ENCODE results near the gene FBXO4.

The FBXO4 gene, protein sequence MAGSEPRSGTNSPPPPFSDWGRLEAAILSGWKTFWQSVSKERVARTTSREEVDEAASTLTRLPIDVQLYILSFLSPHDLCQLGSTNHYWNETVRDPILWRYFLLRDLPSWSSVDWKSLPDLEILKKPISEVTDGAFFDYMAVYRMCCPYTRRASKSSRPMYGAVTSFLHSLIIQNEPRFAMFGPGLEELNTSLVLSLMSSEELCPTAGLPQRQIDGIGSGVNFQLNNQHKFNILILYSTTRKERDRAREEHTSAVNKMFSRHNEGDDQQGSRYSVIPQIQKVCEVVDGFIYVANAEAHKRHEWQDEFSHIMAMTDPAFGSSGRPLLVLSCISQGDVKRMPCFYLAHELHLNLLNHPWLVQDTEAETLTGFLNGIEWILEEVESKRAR

DNA sequence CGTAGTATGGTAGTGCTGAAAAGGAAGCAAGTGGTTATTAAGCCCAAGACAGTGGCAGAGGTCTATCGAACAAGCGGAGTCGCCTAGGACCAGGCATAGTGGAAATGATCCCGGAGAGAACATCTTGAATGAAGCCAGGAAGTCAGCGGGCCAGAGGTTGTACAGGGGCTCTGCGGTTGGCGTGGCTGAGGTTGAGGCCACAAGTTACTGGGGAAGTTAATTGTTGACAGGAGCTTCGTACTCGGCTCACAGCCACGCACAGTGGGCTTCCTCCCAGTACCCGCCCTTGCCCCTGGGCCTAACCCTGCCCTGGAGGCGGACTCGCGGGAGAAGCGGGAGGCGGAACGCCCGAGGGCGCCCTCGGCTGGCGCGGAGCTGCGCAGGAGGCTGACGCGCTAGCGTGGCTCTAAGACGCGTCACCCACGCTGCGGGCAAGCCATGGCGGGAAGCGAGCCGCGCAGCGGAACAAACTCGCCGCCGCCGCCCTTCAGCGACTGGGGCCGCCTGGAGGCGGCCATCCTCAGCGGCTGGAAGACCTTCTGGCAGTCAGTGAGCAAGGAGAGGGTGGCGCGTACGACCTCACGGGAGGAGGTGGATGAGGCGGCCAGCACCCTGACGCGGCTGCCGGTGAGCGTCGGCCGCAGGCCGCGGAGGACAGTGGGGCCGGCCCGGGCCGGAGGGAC, at the start of gene FBXO4:
TSS of gene FBXO4 (plus strand) at position 410 of the 683 bp plus-strand sequence. CDS start at position 439, 29 bp downstream.
- peak; percentile 77 to 86 (median 79) for DNase-seq (ENCODE audit: low read depth in 2 of 3, low spot score in 1 of 3)

GRCh38 chr5:41876678-41877077, 48.4 kb upstream of the FBXO4 start:
- DNase-seq (ENCODE audit: low read depth in 2 of 3, low spot score in 1 of 3) = no peak

DNA sequence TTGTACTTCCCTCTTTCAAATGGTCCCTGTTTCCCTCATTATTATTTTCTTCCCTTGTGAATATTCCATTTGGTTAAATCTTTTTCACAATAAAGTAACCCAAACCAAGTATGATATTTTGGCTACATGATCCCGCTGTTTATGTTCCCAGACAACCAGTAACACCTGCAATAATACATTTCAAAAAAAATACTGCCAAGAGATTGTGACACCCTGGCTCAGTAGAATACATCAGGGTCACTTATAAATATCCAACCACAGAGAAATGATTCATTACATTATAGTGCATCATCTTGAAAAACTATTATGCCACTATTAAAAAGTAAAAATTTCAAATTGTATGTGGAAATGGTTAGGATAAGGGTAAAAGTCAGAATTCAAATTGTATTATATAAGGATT, 47.7 kb upstream of the FBXO4 start:
- no peak for DNase-seq (ENCODE audit: low read depth in 2 of 3, low spot score in 1 of 3)

GRCh38 chr5:41878173-41878572, 46.9 kb upstream of the FBXO4 start:
- DNase-seq (ENCODE audit: low read depth in 2 of 3, low spot score in 1 of 3) = no peak

DNA sequence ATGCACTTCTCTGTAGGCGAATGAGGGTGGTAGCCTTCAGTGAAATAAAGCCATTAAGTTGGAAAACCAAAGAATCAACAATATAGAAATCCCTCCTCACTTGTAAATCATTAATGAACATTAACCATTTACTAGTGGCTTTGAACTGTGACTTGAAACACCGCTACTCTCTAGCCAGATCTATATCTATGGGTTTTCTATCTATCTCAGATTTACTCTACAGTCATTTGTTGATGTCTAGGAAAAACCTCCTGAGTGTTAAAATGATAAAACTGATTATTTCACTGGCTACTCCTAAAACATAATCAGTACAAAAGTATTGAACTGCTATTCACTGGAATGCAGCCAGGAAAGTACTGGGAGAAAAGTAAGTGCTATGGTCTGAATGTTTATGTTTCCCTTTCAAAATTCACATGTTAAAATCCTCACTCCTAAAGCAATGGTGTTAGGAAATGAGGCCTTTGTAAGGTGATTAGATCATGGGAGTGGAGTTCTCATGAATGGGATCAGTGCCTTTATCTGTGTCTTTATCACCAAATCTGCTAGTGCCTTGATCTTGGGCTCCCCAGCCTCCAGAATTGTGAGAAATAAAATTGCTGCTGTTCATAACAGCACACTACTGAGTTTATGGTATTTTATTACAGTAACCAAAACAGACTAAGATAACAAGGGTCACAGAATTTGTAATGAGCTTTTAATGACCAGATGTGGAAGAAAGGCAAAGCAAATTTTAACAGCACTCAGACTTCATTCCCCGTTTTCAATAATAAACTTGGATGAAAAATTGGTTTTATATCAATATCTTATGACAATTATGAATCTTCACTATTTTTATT, 46.2 kb upstream of the FBXO4 start:
- no peak for DNase-seq (ENCODE audit: low read depth in 2 of 3, low spot score in 1 of 3)

DNA sequence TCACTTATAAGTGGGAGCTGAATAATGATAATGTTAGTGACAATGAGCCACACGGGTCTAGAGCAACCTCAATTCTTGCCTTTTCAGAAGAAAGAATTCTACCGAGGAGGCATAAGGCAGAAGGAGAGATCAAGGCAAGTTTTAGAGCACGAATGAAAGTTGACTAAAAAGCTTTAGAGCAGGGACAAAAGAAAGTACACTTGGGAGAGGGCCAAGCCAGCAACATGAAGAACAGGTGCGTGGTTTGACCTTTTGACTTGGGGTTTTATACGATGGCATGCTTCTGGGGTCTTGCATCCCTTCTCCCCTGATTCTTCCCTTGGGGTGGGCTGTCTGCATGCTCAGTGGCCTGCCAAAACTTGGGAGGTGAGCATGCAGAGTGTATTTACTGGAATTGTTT, 42.3 kb upstream of the FBXO4 start:
- no peak for DNase-seq (ENCODE audit: low read depth in 2 of 3, low spot score in 1 of 3)

GRCh38 chr5:41883243-41883642, 41.8 kb upstream of the FBXO4 start:
- DNase-seq (ENCODE audit: low read depth in 2 of 3, low spot score in 1 of 3) = no peak

DNA sequence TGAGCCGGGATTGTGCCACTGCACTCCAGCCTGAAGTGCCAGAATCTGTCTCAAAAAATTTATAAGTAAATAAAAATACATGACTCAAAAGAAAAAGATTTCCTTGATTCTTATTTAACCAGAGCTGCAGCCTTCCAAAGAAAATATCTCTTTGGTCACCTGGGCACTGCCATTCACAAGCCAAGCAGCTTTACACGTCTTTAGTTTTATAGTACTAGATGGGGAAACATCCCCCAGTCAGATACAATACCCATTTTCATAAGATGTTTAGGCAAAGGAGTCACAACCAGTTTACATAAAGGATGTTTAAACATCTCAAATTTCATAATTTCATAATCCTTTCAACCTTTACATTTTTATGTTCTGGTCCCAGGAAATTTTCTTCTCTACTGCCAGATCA, 41.1 kb upstream of the FBXO4 start:
- no peak for DNase-seq (ENCODE audit: low read depth in 2 of 3, low spot score in 1 of 3)

GRCh38 chr5:41885286-41885685, 39.8 kb upstream of the FBXO4 start:
- no peak for DNase-seq (ENCODE audit: low read depth in 2 of 3, low spot score in 1 of 3)

DNA sequence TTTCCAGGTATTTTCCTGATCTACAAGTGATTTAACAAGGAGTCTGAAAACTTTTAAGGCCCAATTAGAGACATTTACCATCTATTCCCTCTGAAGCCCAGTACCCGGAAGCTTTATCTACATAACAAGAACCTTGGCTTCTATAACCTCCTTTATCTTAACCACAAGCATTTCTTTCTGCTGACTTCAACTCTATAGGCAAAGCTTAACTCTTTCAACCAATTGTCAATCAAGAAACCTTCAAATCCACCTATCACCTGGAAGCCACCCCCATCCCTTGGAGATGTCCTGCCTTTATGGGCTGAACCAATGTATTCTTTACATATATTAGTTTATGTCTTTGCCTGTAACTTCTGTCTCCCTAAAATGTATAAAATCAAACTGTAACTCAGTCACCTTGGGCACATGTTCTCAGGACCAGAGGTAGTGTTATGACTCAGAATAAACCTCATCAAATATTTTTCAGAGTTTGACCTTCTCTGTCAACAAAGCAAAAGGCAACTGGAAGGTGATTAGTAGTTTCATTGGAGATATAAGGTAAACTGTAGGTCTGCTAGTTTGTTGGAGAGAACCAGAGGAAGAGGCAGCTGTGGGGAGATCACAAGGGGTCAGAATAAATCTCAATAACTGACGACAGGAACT, 33.9 kb upstream of the FBXO4 start:
- DNase-seq (ENCODE audit: low read depth in 2 of 3, low spot score in 1 of 3) = no peak

- DNase-seq (ENCODE audit: low read depth in 2 of 3, low spot score in 1 of 3) = no peak
These were observed 33.0 kb upstream of the FBXO4 start for GRCh38 chr5:41892031-41892430.

DNA sequence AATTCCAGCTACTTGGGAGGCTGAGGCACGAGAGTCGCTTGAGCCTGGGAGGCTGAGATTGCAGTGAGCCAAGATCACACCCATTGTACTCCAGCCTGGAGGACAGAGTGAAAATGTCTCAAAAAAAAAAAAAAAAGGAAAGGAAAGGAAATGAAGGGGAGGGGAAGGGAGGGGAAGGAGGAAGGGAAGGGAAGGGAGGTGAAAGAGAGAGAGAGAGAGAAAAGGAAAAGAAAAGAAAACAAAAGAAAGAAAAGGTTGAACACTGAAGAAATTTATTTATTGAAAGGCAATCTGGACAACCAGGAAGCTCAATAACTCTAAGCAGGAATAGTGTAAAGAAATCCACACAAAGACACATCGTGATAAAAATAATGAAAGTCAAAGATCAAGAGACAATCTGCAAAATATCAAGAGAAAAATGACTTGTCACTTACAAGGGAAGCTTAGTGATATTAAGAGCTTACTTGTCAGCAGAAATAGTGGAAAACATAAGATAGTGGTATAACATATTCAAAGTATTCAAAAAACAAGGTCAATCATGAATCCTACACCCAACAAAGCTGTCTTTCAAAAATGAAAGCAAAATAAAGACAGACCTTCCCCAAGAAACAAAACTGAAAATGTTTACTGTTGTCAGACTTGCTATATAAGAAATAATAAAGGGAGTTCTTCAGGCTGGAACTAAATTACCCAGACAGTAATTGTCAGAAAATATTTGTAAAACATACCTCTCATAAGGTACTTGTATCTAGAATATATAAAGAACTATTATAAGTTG, 31.8 kb upstream of the FBXO4 start:
- DNase-seq (ENCODE audit: low read depth in 2 of 3, low spot score in 1 of 3) = no peak

- DNase-seq (ENCODE audit: low read depth in 2 of 3, low spot score in 1 of 3) = no peak
These were observed 28.9 kb upstream of the FBXO4 start for GRCh38 chr5:41896230-41896629.

DNA sequence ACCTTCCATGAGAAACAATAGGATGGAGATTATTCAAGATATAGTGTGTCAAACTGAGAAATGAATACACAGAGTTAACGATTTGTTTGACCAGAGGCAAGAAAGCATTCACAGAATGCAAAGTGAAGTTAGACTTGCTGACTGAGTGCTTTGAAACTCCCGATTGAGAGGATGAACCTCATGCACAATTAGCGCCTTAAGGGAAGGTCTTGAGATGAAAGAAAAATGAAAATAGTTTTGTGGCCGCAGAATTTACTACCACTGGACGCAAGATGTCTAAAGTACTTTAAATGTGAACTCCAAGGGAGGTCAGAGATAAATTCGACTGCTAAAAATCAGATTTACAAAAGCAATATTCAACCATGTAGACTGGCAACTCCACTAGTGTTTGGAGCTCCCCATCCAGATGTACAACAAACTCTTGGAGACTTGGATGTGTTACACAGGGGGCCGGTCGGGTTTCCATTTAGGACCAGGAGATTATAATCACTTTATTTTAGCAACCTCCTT, 21.6 kb upstream of the FBXO4 start:
- no peak for DNase-seq (ENCODE audit: low read depth in 2 of 3, low spot score in 1 of 3)

DNA sequence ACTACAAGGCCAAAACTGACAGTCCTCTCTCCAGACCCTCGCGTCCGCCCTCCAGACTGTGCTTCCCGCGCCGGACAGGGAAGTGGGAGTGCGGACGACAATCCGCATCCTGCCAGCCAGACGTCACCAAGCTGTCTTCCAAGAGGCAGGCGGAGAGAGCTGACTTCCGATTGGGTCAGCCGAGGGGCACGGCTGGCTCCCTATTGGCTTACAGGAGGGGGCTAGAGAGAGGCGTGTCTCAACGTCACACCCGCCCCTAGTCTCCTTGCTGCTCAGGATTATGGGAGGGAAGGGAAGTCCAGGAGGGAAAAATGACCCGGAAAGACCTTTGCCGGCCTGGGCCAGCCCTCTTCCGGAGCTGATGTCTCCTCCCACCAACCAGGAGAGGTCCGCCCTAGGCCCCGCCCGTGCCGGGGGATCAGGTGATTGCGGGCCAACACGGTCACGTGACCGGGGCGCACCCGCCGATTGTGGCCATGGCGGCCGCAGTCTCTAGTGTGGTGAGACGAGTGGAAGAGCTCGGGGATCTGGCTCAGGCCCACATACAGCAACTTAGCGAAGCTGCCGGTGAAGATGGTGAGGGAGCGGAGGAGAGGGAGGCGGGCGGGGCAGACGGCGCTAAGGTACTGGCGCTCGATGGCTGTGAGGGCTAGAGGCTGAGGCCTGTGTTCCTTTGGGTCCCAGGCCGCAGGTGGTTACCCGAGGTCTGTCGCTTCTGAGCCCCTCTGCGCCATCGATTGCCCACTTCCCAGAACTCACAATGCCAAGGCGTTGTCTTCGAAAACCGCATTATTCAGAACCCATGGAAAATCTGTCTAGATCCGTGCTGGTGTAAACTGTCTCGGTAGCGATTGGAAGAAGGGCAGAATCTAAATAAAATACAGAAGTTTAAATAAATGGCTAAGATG, 20.9 kb upstream of the FBXO4 start, which contains the start of gene RIMOC1:
TSS of gene RIMOC1 (plus strand) at position 453 of the 908 bp plus-strand sequence. CDS start at position 477, 24 bp downstream.
- peak; percentile 95 to 98 (median 97) for DNase-seq (ENCODE audit: low read depth in 2 of 3, low spot score in 1 of 3)

GRCh38 chr5:41906151-41906550, 18.9 kb upstream of the FBXO4 start:
- no peak for DNase-seq (ENCODE audit: low read depth in 2 of 3, low spot score in 1 of 3)

- no peak for DNase-seq (ENCODE audit: low read depth in 2 of 3, low spot score in 1 of 3)
These were observed 16.6 kb upstream of the FBXO4 start for GRCh38 chr5:41908374-41909079.

DNA sequence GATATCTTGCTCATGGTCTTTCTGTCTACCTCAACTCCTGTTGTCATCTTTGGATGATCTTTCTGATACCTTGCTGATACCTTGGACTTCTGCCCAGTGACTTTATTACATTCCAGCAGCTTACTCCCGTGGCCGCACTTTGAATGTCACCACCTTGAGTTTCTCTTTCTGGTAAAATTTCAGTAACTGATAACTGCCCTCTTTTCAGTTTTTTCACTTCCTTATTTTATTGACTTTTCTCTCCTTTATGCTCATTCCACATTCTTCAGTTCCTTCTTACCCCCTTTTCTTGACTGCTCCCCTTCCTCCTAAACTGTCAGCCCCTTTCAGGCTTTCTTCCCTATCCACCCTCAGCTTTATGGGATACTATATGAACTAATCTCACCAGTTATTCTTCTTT, 7.0 kb upstream of the FBXO4 start:
- DNase-seq (ENCODE audit: low read depth in 2 of 3, low spot score in 1 of 3) = no peak
